CD4-positive, alpha-beta T cell treated with Interleukin-15 for 1 hour (primary cell): ENCODE measurements around the gene SLC12A5.
"Not testable (repeated sequence)": the region's sequence is repeated elsewhere in the genome, so short reads cannot be mapped to it uniquely, and the experiment has no call there.

ENCODE experiments used
- DNase-seq: peaks from one replicate; pipeline ENCODE4 v3.0.0-alpha.2; 2020

Gene SLC12A5

GRCh38 chr20:46084805-46085178, 55.8 kb downstream of the SLC12A5 start:
- no peak for DNase-seq

- DNase-seq, result no peak
Observed at GRCh38 chr20:46085179-46085851, 56.3 kb downstream of the SLC12A5 start.

GRCh38 chr20:46087161-46087560, 58.1 kb downstream of the SLC12A5 start:
- DNase-seq, result no peak

DNA sequence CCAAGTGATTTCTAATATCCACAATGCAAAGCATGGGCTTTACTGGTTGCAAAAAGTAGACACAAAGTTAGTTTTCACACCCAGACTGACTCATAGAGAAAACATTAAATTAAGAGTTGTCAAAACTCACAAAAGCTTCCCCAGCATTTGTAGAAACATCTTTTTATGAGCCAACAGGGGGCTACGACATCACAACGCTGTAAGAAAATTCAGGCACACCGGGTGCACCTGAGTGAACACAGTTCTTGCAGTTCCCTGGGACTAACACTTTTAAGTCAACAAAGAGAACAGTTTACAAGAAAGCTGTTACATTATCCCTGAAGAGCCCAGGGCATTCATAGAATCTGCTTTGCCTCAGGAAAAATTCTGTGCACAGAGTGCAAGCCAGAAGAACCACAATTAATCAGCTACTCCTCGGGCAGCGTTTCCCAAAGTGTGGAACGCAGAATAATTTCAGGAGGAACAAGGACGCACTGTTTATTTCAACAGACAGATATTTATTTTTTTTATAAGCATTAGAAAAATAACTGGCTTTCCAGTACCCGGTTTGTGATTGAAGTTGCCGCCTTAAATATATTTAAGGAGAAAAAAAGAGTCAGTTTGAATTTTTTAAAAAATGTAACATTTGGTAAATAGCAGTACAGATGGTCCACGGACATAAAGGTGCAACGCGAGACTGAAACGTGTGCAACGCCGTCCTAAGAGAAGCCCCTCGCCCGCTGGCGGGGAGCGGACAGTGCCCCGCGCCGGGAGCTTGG, 59.6 kb downstream of the SLC12A5 start:
- no peak for DNase-seq

- DNase-seq, result peak; percentile 61
Observed at GRCh38 chr20:46089167-46089416, 60.1 kb downstream of the SLC12A5 start.

- peak; percentile 94 for DNase-seq
Observed at GRCh38 chr20:46089417-46090388, 60.7 kb downstream of the SLC12A5 start, which contains the start of gene NCOA5. NCOA5 (minus strand) TSS chr20:46089962; CDS start chr20:46079424, 10,538 bp downstream.

- not testable (repeated sequence) for DNase-seq
Observed at GRCh38 chr20:46091622-46092535, 62.9 kb downstream of the SLC12A5 start.

GRCh38 chr20:46093531-46093930, 64.5 kb downstream of the SLC12A5 start:
- no peak for DNase-seq

DNA sequence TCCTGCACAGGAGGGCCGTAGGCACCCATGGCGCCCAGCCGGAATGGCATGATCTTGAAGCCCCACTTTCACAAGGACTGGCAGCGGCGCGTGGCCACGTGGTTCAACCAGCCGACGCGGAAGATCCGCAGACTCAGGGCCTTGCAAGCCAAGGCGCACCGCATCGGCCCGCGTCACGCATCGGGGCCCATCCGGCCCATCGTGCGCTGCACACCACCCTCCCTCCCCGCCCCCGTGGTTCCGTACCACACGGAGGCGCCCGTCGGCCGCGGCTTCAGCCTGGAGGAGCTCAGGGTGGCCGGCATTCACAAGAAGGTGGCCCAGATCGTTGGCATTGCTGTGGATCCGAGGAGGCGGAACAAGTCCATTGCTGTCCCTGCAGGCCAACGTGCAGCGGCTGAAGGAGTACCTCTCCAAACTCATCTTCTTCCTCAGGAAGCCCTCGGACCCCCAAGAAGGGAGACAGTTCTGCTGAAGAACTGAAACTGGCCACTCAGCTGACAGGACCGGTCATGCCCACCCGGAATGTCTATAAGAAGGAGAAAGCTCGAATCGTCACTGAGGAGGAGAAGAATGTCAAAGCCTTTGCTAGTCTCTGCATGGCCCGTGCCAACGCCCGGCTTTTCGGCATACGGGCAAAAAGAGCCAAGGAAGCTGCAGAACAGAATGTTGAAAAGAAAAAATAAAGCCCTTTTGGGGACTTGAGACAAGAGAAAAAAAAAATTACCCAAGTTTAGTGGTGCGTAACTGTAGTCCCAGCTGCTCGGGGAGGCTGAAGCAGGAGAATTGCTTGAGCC, 70.7 kb downstream of the SLC12A5 start:
- DNase-seq, result peak; percentile 58

DNA sequence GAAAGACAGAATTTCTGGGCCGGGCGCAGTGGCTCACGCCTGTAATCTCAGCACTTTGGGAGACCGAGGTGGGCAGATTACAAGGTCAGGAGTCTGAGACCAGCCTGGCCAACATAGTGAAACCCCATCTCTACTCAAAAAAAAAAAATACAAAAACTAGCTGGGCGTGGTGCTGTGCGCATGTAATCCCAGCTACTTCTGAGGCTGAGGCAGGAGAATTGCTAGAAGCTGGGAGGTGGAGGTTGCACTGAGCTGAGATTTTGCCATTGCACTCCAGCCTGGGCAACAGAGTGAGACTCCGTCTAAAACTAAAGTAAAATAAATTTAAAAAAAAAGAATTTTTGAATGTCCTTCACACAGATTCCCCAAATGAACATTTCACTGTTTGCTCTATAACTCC, 71.4 kb downstream of the SLC12A5 start:
- not testable (repeated sequence) for DNase-seq

DNA sequence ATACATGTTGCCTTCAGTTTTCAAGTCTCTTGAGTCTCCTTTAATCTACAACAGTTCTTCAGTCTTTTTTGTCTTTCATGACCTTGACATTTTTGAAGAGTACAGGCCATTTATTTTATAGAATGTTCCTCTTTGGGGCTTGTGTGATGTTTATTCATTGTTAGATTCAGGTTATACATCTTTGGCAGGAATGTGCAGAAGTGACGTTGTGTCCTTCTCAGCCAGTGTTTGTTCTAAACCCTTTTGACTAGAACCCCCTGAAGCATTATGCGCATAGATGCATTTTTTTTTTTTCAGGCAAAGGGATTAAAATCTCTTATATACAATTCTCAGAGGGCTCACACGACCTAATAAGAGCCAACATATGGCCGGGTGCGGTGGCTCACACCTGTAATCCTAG, 72.0 kb downstream of the SLC12A5 start:
- no peak for DNase-seq

- DNase-seq, result no peak
Observed at GRCh38 chr20:46101957-46102356, 72.9 kb downstream of the SLC12A5 start.

DNA sequence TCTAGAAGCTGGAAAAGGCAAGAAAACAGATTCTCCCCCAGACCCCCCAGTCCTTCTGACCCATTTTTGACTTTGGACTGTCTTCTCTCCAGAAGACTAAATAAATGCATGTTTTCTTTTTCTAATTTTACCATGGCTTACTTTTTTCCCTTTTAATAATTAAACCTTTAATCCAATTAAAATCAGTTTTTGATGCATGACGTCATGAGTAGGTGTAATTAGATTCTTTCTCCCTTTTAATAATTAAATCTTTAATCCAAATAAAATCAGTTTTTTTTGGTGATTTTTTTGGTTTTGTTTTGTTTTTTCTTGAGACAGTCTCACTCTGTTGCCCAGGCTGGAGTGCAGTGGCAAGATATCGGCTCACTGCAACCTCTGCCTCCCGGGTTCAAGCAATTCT, 73.9 kb downstream of the SLC12A5 start:
- DNase-seq, result no peak

DNA sequence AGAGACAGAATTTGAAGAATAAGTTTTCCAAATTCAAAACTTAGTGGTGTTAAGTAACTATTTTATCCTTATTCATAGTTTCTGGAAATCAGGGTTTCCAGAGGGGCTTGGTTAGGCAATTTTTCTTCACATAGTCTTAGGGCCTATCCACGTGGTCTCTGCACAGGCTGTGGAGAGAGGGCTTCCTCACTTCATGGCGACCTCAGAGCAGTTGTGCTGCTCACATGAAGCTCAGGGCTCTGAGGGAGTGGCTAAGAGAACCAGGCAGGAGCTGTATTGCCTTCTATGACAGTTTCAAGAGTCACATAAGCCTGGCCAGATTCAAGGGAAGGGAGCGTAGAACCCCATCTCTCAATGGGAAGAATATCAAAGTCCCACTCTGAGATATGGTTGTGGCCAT, 75.2 kb downstream of the SLC12A5 start:
- no peak for DNase-seq

- no peak for DNase-seq
Observed at GRCh38 chr20:46107061-46107460, 78.0 kb downstream of the SLC12A5 start.

- peak; percentile 49 for DNase-seq
Observed at GRCh38 chr20:46108435-46108841, 79.4 kb downstream of the SLC12A5 start.

GRCh38 chr20:46108976-46109375, 80.0 kb downstream of the SLC12A5 start:
- DNase-seq, result no peak
